ENCODE data around the gene CAMK1G. TPM values are rescaled to one million over a fixed set of nuclear protein-coding genes. Genes with fewer than 3 reads are reported as not detected.

Gene CAMK1G
- total and polyA plus RNA-seq, 12 donors: 0.11 to 0.71 (median 0.21) TPM; not detected in 9

GRCh38 chr1:209570743-209571142 lies 12.8 kb upstream of the CAMK1G start:
- Histone ChIP-seq H3K4me1 (peaks cover 0 to 4% (median 0%) of the 10 kb centered on the region in 9 donors), H3K27ac (no peak overlapping the region), H3K9me3 (no peaks in the 10 kb centered on the region), H3K36me3 (no peaks in the 10 kb centered on the region), H3K27me3 (peaks cover 0 to 19% (median 5%) of the 10 kb centered on the region in 7 donors), H3K4me3 (no peak overlapping the region)
- DNase-seq: no peak
- no peak for ATAC-seq
- TF ChIP-seq CTCF (IDR thresholded peaks at IDR 0.05): no peak
- WGBS, 2 donors: 81 to 84% methylated on average over 3 of the region's 3 CpGs
- intact Hi-C loops (cut with DNase I): loop anchor here in 3 of 10 donors (10.0 kb wide), 4 partner anchors 174 to 424 kb away; partner anchors contain the start of gene UTP25 (in 1 of the 3)

DNA sequence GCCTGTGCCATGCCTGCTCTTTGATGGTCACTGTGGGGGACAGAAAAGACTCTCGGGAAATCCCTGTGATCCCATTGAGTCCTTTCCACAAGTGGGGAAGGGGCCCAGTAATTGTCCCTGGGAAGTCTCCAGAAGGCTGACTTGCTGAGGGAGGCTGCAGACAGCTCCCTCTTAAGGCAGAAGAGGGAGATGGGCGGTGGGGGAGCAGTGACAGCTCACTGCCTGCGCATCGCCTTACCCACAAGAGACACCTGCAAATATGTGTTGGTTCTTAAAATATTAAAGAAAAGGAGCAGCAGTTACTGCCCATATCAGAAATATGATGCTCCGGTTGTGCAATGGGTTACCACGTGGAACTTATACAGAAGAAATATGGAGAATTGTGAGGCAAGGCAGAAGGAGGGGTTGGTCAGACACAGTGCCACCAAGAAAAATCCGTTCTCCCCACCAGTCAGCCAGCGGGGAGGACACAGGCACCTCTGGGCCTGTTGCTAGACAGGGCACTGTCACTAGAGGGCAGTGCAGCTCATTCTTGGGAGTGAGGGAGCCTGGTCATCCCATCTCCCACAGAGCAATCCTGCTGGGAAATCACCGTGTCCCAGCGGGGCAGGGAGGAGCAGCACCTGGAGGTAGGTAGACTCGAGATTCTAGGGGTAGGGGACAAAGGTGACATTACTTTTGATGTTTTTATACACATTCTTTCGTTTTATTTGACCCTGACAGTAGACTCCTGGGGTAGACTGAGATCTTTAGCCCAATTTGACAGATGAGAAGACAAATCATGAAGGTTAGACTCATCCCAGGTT lies 6.9 kb upstream of the CAMK1G start:
- DNase-seq: peak; percentile 81 to 84
- Histone ChIP-seq H3K4me3 (no peak overlapping the region), H3K36me3 (no peaks in the 10 kb centered on the region), H3K9me3 (no peaks in the 10 kb centered on the region), H3K27ac (no peak overlapping the region), H3K4me1 (peaks cover 0 to 5% (median 0%) of the 10 kb centered on the region in 9 donors), H3K27me3 (peaks cover 0 to 37% (median 16%) of the 10 kb centered on the region in 7 donors)
- TF ChIP-seq CTCF (IDR thresholded peaks at IDR 0.05): peak; percentile 81 to 98 (median 96)
- ATAC-seq: peak; percentile 90 to 97 (median 94)
- intact Hi-C loops (cut with DNase I): loop anchor here (1.0 to 10.0 kb wide), 14 partner anchors 50 to 418 kb away; partner anchors contain the start of gene UTP25 (in 2 of the 10)
- 21 to 23% methylated on average over 12 of the region's 12 CpGs for WGBS, 2 donors

DNA sequence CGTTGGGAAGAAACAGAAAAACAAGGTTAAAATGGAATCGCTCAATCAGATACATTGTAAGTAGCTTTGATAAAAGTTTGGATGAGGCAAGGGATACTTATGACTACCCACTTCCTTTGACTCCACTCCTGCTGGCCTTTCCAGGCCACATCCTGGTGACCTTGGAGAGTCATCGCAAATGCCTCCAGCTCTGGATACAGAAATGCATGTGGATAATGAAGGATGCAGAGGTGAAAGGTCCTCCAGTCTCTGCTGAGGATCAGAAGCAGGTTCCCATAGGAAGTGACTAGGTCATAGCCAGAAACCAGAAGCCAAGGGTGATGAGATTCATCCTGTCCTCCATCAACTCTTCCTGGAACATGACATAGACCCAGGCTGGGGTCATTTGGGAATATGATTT lies 6.2 kb upstream of the CAMK1G start:
- H3K27me3 ChIP-seq: peaks cover 0 to 45% (median 22%) of the 10 kb centered on the region in 7 donors
- no peaks in the 10 kb centered on the region for H3K36me3 ChIP-seq
- H3K4me3 ChIP-seq: no peak overlapping the region
- 66 to 77% methylated on average over 3 of the region's 3 CpGs for WGBS, 2 donors
- H3K9me3 ChIP-seq: no peaks in the 10 kb centered on the region
- no peak for DNase-seq
- ATAC-seq: peak in 3 of 8 donors; percentile 25 to 37 (median 30)
- no peak overlapping the region for H3K27ac ChIP-seq
- TF ChIP-seq CTCF (IDR thresholded peaks at IDR 0.05): no peak
- peaks cover 0 to 5% (median 0%) of the 10 kb centered on the region in 9 donors for H3K4me1 ChIP-seq
- intact Hi-C loops (cut with DNase I): loop anchor here (1.0 to 10.0 kb wide), 14 partner anchors 49 to 417 kb away; partner anchors contain the start of gene UTP25 (in 2 of the 10)

DNA sequence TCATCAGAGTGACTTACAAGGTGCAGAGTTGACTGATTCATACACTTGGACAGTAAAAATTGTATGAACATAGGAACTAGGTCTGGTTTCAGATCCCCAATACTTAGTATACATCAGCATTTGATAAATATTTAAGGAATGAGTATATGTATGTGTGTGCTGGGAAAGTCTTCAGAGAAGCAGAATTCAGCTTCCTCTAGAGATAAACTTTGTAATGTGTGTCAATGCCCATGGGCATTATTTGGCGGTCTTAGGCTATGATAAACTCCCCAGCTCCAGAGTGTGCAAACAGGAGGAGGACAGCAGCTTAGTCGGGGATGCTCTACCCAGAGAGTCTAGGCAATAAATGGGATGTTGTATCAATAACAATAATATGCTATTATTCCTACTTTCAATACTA lies 2.9 kb upstream of the CAMK1G start:
- peaks cover 0 to 72% (median 39%) of the 10 kb centered on the region in 7 donors for H3K27me3 ChIP-seq
- no peaks in the 10 kb centered on the region for H3K9me3 ChIP-seq
- intact Hi-C loops (cut with DNase I): loop anchor here in 1 of 10 donors (5.0 kb wide), 1 partner anchor 112 kb away; no protein-coding TSS in a partner anchor
- DNase-seq: no peak
- TF ChIP-seq CTCF (IDR thresholded peaks at IDR 0.05): no peak
- 37 to 74% methylated on average over 2 of the region's 2 CpGs for WGBS, 2 donors
- H3K4me1 ChIP-seq: peaks cover 0 to 8% (median 5%) of the 10 kb centered on the region in 9 donors
- no peak overlapping the region for H3K4me3 ChIP-seq
- H3K27ac ChIP-seq: no peak overlapping the region
- no peaks in the 10 kb centered on the region for H3K36me3 ChIP-seq
- no peak for ATAC-seq

All from heart right ventricle (tissue), 16 donors.